Stimulated activated CD8-positive, alpha-beta memory T cell treated with anti-CD3 and anti-CD28 coated beads, Interleukin-2, amount 100 ng/mL, for 1 hour (primary cell): ENCODE results near the gene ABCA9.
"Not testable (repeated sequence)": the region's sequence is repeated elsewhere in the genome, so short reads cannot be mapped to it uniquely, and the experiment has no call there.

Experiments used
- DNase-seq, 2 donors: peaks; one replicate each; pipeline ENCODE4 v3.0.0-alpha.2; 2020; ENCODE audit warnings: low read depth in 2 of 2

ABCA9 gene

DNA sequence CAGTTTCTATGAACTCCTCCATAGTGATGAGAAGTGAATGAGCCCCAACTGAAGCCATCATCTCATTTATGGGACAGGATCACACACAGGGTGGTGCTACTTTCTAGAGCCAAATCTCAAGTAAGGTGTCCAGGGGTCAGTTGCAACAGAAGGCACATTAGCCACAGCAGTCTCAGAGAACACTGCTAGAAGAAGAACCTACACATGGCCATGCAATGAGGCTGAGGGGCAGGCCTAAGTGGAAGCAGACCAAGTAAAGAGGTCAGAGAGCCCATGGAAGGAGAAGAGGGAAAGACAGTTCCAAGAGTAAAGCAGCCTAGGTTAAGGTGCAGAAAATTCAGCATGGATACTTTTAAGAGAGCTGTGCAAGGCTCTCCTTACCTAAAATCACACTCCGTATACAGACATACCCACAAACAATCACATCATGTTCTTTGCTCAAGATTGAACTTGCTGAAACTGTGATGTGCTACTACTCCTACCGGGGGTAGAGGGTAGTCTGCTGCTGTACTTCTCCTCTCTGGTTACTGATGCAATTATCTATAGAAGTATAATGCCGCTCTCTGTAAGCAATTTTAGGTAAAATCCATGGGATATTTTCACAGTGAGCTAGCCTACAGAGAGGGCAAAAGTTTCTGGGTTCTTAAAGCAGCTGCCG is 107.3 kb downstream of the ABCA9 start:
- no peak for DNase-seq

DNA sequence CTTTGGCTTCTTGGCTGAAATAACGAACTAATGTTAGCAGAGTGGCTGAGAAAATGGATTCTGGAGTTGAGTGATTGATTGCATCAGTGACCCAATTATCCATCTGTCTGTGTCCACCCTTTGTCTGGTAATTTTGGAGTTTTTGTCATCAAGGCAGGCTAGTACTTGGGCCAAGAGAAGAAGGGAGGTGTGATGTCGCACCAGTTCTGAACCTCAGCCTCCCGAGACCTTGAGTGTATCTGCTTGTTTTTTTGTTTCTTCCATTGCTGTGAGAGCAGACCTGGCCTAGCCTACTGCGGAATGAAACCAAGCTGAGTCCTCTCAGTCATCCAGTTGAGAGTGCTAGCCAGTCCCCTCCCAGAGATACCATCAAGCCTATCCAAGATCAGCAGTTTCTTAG is 110.0 kb downstream of the ABCA9 start:
- no peak for DNase-seq

DNA sequence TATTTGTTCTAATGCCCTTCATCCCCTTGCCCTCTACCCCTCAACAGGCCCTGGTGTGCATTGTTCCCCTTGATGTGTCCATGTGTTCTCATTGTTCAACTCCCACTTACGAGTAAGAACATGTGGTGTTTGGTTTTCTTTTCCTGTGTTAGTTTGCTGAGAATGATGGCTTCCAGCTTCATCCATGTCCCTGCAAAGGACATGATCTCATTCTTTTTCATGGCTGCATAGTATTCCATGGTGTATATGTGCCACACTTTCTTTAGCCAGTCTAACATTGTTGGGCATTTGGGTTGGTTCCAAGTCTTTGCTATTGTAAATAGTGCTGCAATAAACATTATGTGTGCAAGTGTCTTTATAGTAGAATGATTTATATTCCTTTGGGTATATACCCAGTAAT is 112.9 kb downstream of the ABCA9 start:
- not testable (repeated sequence) for DNase-seq

DNA sequence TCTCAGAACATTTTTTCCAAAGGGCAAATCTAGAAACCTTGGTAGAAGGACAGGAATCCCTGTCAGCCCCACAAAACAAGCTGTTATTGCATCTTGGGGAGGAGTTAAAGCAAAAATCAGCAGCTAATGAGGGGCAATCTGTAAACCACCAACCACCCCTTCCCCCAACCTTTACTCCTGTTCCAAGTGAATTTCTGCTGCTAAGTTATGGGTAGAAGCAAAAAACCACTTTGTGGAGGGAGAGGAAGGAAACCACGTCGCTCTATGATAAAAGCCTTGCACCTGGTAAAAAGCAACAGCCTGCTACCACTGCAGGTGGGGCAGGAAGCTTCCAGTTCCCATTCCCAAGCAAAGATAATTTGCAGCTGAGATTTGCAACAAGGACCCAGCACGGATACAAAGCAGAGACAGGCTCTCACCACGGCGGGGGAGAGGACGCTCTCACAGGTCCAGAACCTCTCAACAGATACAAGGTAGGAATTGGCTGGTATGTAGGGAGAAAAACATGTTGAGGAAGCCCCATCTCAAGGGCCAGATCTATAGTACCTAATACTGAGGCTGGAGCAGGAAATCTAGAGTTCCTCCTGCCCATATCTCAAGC is 116.2 kb downstream of the ABCA9 start:
- DNase-seq, result no peak

DNA sequence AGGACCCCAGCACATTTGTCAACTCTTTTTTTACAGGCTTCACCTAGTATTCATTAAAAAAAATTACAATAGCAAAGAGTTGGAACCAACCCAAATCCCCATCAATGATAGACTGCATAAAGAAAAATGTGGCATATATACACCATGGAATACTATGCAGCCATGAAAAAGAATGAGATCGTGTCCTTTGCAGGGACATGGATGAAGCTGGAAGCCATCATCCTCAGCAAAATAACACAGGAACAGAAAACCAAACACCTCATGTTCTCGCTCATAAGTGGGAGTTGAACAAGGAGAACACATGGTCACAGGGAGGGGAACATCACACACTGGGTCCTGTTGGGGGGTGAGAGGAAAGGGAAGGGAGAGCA is 116.9 kb downstream of the ABCA9 start:
- not testable (repeated sequence) for DNase-seq

DNA sequence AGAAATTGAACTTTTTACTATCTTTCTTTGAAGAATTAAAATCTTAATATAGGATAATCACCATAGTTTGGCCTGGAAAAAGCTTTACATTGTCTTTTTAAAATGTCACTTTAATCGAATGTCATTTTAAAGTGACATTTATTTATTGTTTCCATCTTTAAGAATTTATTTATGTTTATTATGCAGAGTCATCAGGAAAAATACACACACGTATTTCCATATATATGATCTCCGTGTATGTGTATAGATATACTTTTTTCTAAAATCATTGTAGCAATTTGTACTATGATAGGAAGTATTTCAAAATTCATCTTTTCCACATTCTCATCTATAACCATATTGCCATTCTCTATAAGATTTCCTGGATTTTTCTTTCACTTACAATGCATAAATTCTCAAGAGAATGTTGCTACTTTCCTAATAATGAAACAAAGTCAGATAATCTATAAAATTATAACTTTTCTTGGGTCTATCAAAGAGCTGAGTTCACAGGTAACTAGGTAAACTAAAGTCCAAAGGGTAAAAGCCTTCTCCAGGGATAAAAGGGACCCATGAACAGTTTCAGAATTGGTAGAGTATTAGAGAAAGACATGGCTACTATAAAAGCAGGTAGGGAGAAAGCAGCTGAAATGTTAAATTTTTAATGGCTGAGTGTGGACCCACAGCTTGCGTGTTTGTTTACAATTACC is 117.5 kb downstream of the ABCA9 start:
- no peak for DNase-seq

DNA sequence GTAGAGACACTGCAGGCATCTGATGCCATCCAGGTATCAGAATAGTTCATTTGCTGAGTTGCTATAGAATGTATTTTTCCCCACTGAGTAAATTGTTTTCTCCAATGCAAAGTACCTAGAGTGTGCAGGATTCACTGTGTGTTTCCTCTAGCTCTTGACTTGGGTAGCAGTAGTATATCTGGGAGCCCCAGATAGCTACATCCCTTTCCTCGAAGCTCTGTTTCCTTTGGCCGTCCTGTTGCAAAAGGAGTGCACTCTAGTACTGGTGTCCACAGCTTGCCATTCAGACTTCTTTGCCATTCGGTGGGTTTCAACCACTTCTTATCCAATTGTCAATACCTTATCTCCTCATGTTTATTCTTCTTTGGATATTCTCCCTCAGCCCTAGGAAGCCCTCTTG is 118.3 kb downstream of the ABCA9 start:
- no peak for DNase-seq

DNA sequence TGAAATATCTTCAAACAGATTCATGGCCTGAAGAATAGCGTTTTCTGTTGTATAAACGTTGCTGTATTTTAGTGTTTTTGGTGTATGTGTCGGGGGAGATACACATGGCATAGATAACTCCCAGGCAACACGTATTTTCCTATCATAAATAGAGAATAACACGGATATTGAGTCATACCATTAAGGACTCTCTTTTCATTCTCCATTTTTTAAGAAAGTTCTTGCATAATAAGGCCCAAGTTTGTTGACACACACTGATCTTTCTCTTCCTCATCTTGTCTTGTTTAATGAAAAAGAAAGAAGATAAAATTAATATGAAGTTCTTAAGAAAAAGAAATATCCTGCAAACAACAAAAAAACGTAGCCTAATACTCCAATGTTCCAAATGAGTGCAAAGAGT is 119.0 kb downstream of the ABCA9 start:
- no peak for DNase-seq

DNA sequence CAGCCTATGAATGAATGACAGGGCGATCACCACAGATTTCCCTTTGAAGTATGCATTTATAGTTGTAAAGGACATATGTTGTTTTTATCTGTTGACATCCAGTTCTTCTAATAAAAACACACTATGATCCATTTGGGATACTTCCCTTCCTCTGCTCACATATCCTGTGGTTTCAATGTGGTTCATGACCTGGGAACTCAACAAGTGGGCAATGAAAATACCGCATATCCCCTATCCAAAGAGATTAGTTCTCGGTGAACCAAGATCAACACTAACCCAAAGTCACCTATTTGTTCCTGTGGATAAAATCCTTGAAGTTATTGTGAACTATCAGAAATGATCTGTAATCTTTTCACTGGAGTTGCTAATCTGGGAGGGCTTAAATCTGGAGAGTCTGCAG is 121.5 kb downstream of the ABCA9 start:
- DNase-seq, result no peak

DNA sequence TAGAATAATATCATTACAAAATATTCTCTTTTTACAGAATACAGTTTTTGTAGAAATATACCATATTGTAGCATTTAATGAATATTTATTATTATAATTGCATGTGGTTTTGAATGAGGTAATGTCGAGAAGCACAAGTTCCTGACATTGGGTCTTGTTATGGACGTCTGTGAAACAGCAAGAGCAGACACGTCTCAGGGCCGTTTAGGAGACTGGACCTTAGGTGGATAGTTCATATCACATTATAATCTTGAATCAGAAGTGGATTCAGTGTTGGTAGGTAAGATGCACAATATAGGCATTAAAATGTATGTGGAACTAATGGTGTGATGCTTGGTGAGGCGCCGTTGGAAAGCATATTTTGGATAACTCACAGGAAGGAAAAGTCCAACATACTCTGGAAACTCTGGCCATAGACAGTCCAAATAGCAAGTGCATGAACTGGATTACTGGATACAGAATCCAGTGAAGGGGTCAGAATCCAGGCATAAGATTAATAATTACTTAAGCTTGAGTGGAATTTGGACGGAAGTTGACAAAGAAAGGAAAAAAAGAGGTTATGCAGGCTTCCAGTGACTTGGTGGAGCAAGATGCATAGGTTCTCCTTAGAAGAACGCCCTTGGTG is 122.7 kb downstream of the ABCA9 start:
- DNase-seq, result no peak

DNA sequence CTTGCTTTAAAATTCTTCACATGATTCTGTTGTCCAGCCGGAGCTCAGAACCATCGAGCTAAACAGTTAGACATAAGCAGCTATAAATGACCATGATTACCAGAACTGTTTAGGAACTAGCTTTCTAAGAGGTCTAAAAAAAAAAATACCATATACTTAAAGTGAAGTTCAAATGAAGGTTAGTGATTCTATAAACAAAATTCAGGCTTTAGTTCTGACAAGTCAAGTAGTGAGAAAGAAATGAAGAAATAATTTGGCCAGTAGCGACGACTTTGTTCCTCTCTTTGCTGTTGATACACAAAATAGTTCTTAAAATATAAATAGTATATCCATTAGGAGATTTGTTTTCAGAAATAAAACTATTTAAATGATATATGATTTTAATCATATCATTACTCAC is 133.2 kb downstream of the ABCA9 start:
- DNase-seq, result no peak

DNA sequence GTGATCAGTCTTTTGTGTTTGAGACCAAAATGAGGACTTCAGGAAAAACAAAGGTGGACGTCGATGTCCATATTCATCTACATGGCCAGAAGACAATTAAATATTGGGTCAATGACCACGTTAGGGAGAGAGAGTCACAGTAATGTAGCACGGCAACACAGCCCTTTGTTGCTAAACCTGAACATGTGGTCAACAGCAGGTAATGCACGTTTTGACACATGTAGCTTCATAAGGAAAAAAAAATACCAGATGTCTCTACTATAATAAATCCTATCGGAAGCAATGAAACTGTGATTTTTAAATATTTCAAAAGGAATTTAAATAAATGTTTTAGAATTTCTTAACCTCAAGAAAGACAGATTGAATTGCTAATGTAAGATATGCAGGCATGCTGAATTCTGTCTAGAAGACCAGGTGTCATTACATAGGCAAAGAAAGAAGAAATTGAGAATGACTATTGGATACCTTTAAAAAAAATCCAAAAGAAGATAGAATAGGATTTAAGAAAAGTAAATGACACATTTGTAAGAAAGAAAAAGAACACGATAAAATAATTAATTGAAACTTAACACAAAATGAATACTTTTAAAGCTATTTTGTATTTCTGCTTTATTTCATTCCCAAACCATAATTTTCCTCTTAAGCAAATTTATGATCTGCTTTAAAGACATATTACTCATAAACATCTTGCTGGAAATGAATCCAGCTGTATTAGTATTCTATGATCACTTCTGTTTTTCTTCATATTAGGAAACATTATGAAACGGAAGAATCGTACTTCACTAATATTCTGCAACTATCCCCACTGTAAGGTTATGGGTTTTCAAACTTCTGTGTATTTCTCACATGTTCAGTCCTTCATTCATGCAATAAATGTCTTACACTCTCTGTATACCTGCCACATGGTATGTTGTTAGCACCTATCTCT is 135.7 kb downstream of the ABCA9 start:
- no peak for DNase-seq
